IPS-NIHi11 (cell line): Measurements from ENCODE around the gene FAM20B.
"Not testable (repeated sequence)": the region's sequence is repeated elsewhere in the genome, so short reads cannot be mapped to it uniquely, and the experiment has no call there.

Experiments used
- DNase-seq: peaks from one replicate; pipeline ENCODE4 v3.0.0; 2012; ENCODE audit warnings: mixed read lengths, low spot score

Gene FAM20B

GRCh38 chr1:179023946-179024650 lies 1.6 kb upstream of the FAM20B start:
- no peak for DNase-seq

- DNase-seq = peak; percentile 88
Measured at GRCh38 chr1:179025975-179026812, 500 bp downstream of the FAM20B start.

- no peak for DNase-seq
Measured at GRCh38 chr1:179026813-179027669, 1.3 kb downstream of the FAM20B start.

GRCh38 chr1:179029321-179029759 lies 3.6 kb downstream of the FAM20B start:
- no peak for DNase-seq

GRCh38 chr1:179030130-179030529 lies 4.4 kb downstream of the FAM20B start:
- DNase-seq = no peak

- no peak for DNase-seq
Measured at GRCh38 chr1:179030683-179031082, 5.0 kb downstream of the FAM20B start.

- DNase-seq = no peak
Measured at GRCh38 chr1:179031284-179031683, 5.6 kb downstream of the FAM20B start.

GRCh38 chr1:179031855-179032513 lies 6.3 kb downstream of the FAM20B start:
- no peak for DNase-seq

- no peak for DNase-seq
Measured at GRCh38 chr1:179034720-179035119, 9.0 kb downstream of the FAM20B start.

- no peak for DNase-seq
Measured at GRCh38 chr1:179036844-179037465, 11.3 kb downstream of the FAM20B start.

GRCh38 chr1:179038528-179039281 lies 13.0 kb downstream of the FAM20B start:
- DNase-seq = no peak

- not testable (repeated sequence) for DNase-seq
Measured at GRCh38 chr1:179039502-179040174, 13.9 kb downstream of the FAM20B start.

GRCh38 chr1:179040175-179040551 lies 14.5 kb downstream of the FAM20B start:
- DNase-seq = not testable (repeated sequence)

- DNase-seq = no peak
Measured at GRCh38 chr1:179042087-179042486, 16.4 kb downstream of the FAM20B start.

- no peak for DNase-seq
Measured at GRCh38 chr1:179042700-179043099, 17.0 kb downstream of the FAM20B start.

- no peak for DNase-seq
Measured at GRCh38 chr1:179043266-179043665, 17.6 kb downstream of the FAM20B start.

- no peak for DNase-seq
Measured at GRCh38 chr1:179043907-179044306, 18.2 kb downstream of the FAM20B start.

- no peak for DNase-seq
Measured at GRCh38 chr1:179046808-179047635, 21.3 kb downstream of the FAM20B start.

- DNase-seq = no peak
Measured at GRCh38 chr1:179047636-179047997, 21.9 kb downstream of the FAM20B start.
